IPS DF 6.9 (cell line): ENCODE measurements around the gene BANF2.

ENCODE experiments used
- DNase-seq: peaks from one replicate; pipeline ENCODE4 v3.0.0-alpha.2; 2013; ENCODE audit warnings: low read depth, low spot score
- H3K27ac ChIP-seq: one replicate; pipeline ENCODE4 v1.5.1; 2013; ENCODE audit warnings: low read length, control low read depth
- H3K27me3 ChIP-seq: 2 replicates; pipeline ENCODE4 v1.6.1; 2013; ENCODE audit warnings: mild to moderate bottlenecking, low read length; ENCODE audit not compliant: control insufficient read depth, insufficient read depth
- H3K36me3 ChIP-seq: 2 replicates; pipeline ENCODE4 v1.6.1; 2013; ENCODE audit warnings: low read length; ENCODE audit not compliant: control insufficient read depth, insufficient read depth
- H3K4me1 ChIP-seq: 2 replicates; pipeline ENCODE4 v1.6.1; 2013; ENCODE audit warnings: low read length; ENCODE audit not compliant: control insufficient read depth, insufficient read depth
- H3K4me3 ChIP-seq: 2 replicates; pipeline ENCODE4 v1.5.1; 2013; ENCODE audit warnings: mild to moderate bottlenecking, low read length
- H3K9me3 ChIP-seq: 2 replicates; pipeline ENCODE4 v1.6.1; 2013; ENCODE audit warnings: low read length, inconsistent platforms; ENCODE audit not compliant: control insufficient read depth, insufficient read depth
- WGBS: extraction: QIAGEN DNeasy Blood & Tissue Kit; methylation state at CpG from one replicate; pipeline ENCODE4 v1.1.7; 2013; ENCODE audit warnings: mixed read lengths, missing lambda C conversion rate; ENCODE audit not compliant: insufficient read length, insufficient coverage; 5-methylcytosine and 5-hydroxymethylcytosine counted together

Gene BANF2

DNA sequence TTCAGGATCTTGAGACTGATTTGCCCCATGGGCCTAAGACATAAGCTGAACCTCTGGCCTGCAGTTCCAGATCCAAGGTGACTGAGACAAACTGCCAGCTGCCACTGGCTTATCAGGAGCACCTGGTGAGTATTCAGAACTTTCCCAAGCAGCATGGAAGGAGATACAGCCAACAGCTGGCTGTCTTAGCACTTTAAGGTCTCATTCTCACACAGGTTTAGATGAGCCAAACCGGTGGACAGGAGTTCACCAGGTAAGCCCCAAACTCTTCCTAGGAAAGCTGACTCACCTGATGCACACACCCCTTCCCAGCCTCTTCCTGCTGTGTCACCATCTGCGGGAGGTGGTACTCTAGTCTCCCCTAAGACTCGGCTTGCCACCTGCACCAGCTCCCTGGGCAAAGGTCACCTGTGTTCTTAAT is at the start of gene BANF2:
Gene BANF2 (plus strand): TSS at position 36 of the 421 bp plus-strand sequence. CDS start 25,060 bp downstream, outside the sequence.
- Histone ChIP-seq H3K36me3 (no peaks in the 10 kb centered on the region), H3K27me3 (no peaks in the 10 kb centered on the region), H3K4me1 (no peaks in the 10 kb centered on the region), H3K9me3 (no peaks in the 10 kb centered on the region), H3K27ac (no peak within 1 kb of the TSS), H3K4me3 (no peak within 1 kb of the TSS)
- no peak for DNase-seq
- WGBS: no CpG with 5 or more reads among the region's 3 CpGs

DNA sequence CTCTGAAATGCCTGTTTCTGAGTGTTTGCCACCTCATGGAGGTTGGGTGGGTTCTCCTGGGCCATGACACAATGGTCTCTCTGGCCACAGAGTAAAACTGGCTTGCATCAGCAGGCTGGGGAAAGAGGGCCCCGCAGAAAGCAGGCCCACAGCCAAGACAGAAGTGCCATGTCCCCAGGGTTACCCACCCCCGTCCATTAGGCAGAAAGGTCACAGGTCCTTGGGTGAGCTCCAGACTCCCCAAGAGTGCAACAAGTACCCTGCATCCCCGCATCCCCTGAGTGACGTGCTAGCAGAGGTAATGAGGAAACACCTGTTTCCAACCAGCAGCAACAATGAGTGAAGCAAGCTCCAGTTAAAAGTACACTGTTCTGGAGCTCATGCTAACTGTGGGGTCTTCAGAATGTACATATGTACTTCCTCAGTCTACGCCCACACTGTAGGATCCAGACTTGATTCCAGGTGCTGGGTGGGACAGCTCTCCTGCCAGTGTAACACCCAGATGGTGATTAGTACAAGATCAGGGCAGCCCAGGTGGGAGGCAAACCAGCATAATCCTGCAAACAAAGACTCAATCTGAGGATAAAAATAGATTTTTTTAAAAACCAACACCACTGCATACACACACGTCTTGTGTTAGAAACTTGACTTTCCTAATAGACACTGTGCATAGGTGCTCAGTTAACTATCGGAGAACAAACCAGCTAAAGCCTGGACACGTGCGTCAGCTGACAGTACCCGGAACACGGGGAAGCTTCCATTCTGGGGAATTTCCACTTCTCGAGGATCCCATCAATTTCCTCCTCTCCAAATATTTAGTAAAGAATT is 49.3 kb upstream of the BANF2 start:
- no peak overlapping the region for H3K4me3 ChIP-seq

GRCh38 chr20:17651129-17651759 is 48.5 kb upstream of the BANF2 start:
- WGBS: no CpG with 5 or more reads among the region's 11 CpGs
- H3K4me1 ChIP-seq: peaks cover 6% of the 10 kb centered on the region
- no peak for DNase-seq

More for the DNA sequence above, 49.3 kb upstream of the BANF2 start:
- DNase-seq: no peak
- WGBS: no CpG with 5 or more reads among the region's 12 CpGs
- H3K36me3 ChIP-seq: no peaks in the 10 kb centered on the region
- H3K27me3 ChIP-seq: no peaks in the 10 kb centered on the region
- H3K27ac ChIP-seq: no peak overlapping the region
- peaks cover 3% of the 10 kb centered on the region for H3K4me1 ChIP-seq
- no peaks in the 10 kb centered on the region for H3K9me3 ChIP-seq

GRCh38 chr20:17651760-17652388 is 47.9 kb upstream of the BANF2 start:
- H3K36me3 ChIP-seq: no peaks in the 10 kb centered on the region
- no peak for DNase-seq

More at GRCh38 chr20:17651129-17651759, 48.5 kb upstream of the BANF2 start:
- H3K9me3 ChIP-seq: no peaks in the 10 kb centered on the region
- H3K36me3 ChIP-seq: no peaks in the 10 kb centered on the region
- no peaks in the 10 kb centered on the region for H3K27me3 ChIP-seq
- no peak overlapping the region for H3K4me3 ChIP-seq
- H3K27ac ChIP-seq: no peak overlapping the region

DNA sequence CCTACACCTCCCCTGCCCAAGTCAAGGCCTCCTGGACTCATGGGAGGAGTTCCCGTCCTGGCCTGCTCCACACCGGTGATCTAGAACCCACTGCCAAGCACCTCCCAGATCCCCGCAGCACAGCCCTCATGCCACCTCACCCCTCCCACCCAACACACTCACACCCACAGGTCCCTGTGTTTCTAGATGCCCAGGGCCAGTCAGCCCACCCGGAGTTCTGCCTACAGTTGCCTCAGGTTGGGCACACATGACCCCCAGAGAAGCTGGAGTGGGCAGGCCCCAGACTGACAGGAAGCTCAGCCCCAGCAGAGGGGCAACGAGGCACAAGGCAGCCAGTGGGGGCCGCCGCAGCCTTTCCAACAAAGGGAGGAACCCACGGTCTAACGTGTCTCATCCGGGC is 47.4 kb upstream of the BANF2 start:
- H3K4me1 ChIP-seq: peaks cover 5% of the 10 kb centered on the region
- H3K9me3 ChIP-seq: no peaks in the 10 kb centered on the region
- WGBS: no CpG with 5 or more reads among the region's 10 CpGs
- H3K27ac ChIP-seq: no peak overlapping the region
- H3K36me3 ChIP-seq: no peaks in the 10 kb centered on the region
- H3K4me3 ChIP-seq: no peak overlapping the region
- no peaks in the 10 kb centered on the region for H3K27me3 ChIP-seq
- no peak for DNase-seq

More at GRCh38 chr20:17651760-17652388, 47.9 kb upstream of the BANF2 start:
- no peak overlapping the region for H3K4me3 ChIP-seq
- WGBS: no CpG with 5 or more reads among the region's 2 CpGs
- no peaks in the 10 kb centered on the region for H3K27me3 ChIP-seq
- peaks cover 5% of the 10 kb centered on the region for H3K4me1 ChIP-seq
- no peak overlapping the region for H3K27ac ChIP-seq
- no peaks in the 10 kb centered on the region for H3K9me3 ChIP-seq

DNA sequence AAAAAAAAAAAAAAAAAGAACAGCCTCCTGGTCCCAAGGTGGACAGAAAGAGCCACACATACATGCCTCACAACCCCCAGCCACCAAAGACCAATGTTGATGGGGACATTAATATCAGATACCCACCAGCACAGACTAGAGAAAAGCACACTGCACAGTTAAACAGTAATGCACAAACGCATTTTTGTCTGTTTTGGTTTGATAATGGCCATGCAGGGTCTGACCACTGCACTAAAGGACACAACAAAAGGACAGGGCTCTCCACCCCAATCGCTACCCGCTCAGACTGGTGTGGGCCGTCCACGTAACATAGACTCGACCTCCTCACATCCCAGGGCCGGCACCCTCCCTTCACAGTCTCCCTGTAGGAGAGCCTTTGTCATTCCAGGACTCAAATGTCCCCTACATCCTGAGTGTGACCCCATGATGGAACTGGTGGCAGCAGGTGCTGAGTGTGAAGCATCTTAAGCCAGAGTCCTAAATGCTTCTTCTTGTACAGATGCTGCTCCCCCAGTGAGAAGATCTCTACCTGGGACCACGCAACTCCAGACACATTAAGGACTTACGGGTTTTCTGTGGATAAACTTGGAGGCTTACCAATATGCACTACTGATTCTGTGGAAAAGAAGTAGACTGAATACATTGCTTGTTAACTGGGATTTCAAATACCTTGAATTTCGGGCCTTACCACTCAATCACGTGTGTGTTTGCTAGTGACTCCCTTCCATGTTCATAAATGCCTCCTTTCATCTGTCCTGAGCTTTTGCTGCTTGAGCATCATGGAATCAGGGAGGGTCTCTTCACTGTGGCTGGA is 45.7 kb upstream of the BANF2 start:
- H3K36me3 ChIP-seq: peaks cover 8% of the 10 kb centered on the region; the same call in 1 of the 2 replicates
- H3K4me3 ChIP-seq: no peak overlapping the region
- H3K27me3 ChIP-seq: no peaks in the 10 kb centered on the region
- no CpG with 5 or more reads among the region's 11 CpGs for WGBS
- H3K27ac ChIP-seq: no peak overlapping the region
- DNase-seq: no peak
- H3K9me3 ChIP-seq: no peaks in the 10 kb centered on the region
- H3K4me1 ChIP-seq: peaks cover 5% of the 10 kb centered on the region

DNA sequence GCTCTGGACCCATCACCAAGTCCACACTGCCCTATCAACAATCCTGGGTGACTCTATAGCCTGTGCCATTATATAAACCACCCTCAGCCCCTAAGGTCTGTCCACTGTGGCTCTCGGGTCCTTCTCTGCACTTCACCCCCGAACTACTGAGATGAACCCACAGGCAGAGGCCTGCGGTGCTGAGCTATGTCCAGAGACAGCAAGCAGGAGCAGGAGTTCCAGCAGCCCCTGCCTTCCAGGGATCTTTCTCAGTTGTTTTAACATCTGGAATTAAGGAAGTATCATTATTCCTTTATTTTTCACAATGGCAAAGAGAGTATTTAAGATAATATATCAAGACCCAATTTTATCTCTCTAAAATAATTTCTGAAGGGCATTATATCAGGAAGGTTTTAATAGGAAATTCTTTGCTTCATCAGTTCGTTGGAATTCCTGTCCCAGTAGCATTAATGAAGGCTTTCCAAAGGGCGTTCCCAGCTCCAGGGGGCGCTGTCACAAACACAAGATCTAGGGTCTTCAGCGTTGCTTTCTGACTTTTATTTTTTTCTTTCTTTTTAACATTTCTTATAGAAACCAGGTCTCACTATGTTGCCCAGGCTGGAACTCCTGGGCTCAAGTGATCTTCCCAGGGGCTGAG is 45.0 kb upstream of the BANF2 start:
- H3K27ac ChIP-seq: no peak overlapping the region
- H3K4me1 ChIP-seq: peaks cover 5% of the 10 kb centered on the region
- no peak overlapping the region for H3K4me3 ChIP-seq
- peaks cover 8% of the 10 kb centered on the region for H3K36me3 ChIP-seq
- peak; percentile 27 for DNase-seq
- no peaks in the 10 kb centered on the region for H3K9me3 ChIP-seq
- H3K27me3 ChIP-seq: no peaks in the 10 kb centered on the region
- WGBS: no CpG with 5 or more reads among the region's 7 CpGs

DNA sequence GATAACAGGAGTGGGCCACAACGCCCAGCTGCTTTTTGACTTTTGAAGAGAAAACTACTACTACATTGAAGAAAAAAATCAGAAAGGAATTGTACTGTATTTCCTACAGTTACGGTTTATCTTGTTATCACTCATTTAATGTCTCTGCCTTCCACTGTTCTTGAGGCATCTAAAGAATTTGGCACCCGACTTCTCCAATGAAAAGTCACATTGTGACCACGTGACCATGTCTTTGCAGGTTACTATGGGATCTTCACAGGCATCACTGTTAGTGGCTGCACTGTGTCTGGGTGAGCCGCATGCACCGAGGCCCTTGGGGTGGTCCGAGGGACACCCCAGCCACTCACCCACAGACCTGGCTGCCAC is 44.5 kb upstream of the BANF2 start:
- no peak overlapping the region for H3K27ac ChIP-seq
- no peak overlapping the region for H3K4me3 ChIP-seq
- H3K36me3 ChIP-seq: peaks cover 12% of the 10 kb centered on the region
- peaks cover 5% of the 10 kb centered on the region for H3K4me1 ChIP-seq
- no peaks in the 10 kb centered on the region for H3K9me3 ChIP-seq
- H3K27me3 ChIP-seq: no peaks in the 10 kb centered on the region
- no CpG with 5 or more reads among the region's 7 CpGs for WGBS
- DNase-seq: no peak

GRCh38 chr20:17655865-17656479 is 43.8 kb upstream of the BANF2 start:
- Histone ChIP-seq H3K36me3 (peaks cover 12% of the 10 kb centered on the region), H3K4me3 (no peak overlapping the region), H3K4me1 (peaks cover 5% of the 10 kb centered on the region), H3K9me3 (no peaks in the 10 kb centered on the region), H3K27ac (no peak overlapping the region), H3K27me3 (no peaks in the 10 kb centered on the region)
- no CpG with 5 or more reads among the region's 11 CpGs for WGBS
- no peak for DNase-seq
